GM18505 (cell line): Measurements from ENCODE around the gene STMN3.

Experiments used
- ATAC-seq: cut with Tn5 transposase; IDR thresholded peaks from one replicate; pipeline ENCODE4 v1.9.1; 2021; ENCODE audit not compliant: unreplicated experiment
- POLR2A ChIP-seq: IDR thresholded peaks from 4 replicates; pipeline ENCODE4 v1.6.1; 2011; ENCODE audit warnings: borderline replicate concordance; ENCODE audit not compliant: insufficient read depth, insufficient read length; ENCODE audit errors: extremely low read depth

The STMN3 gene

GRCh38 chr20:63598479-63599395 is 54.5 kb downstream of the STMN3 start:
- no peak for ATAC-seq

GRCh38 chr20:63597651-63598478 is 55.4 kb downstream of the STMN3 start:
- ATAC-seq: no peak
- no peak for TF ChIP-seq POLR2A

More at GRCh38 chr20:63598479-63599395, 54.5 kb downstream of the STMN3 start:
- no peak for TF ChIP-seq POLR2A

DNA sequence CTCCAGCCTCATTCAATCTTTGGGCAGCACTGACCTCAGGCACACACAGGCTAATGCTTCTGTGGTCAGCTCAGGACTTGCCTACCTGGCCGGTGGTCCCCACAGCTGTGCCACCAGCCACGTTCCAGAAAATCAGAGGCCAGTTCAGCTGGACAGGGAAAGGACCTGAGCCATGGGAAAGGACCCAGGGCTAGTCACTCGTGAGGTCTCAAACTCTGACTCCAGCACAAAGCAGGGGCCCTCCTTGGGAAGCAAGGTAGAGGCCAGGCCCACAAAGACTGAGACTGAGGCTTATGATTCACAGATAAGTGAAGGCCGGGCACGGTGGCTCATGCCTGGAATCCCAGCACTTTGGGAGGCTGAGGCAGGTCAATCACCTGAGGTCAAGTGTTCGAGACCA is 56.8 kb downstream of the STMN3 start:
- TF ChIP-seq POLR2A: no peak

DNA sequence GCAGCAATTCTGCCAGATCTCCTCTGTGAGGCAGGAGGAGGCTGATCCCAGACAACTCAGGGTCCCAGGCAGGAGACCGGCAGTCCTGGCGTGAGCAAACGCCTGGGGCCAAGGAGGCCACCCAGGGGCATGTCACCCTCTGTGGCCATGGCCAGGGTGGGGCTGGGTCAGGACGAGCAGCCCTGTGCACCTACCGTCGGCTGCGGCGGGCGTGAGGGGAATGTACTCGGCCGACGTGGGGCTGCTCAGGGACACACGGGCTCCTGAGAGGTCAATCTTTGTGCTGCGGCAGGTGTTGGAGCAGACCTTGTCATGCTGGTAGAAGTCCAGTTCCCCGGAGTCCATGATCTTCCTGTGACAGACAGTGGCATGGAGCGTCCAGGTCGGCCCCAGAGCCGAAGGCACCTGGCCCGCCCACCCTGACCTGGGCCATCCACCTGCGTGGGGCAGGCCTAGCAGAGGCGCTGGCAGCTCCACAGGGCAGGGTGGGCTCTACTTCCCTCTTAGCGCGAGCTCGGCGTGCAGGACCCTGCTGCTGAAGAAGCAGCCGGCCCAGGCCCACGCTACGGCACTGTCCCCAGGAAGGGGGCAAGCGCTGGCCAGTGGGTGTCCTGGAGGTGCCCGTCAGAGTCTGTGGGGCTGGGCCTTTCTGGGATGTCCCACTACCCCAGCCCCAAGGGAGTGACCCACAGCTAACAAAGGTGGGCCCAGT is 57.7 kb downstream of the STMN3 start:
- no peak for TF ChIP-seq POLR2A

More for the DNA sequence above, 56.8 kb downstream of the STMN3 start:
- no peak for ATAC-seq

GRCh38 chr20:63594043-63594561 is 59.1 kb downstream of the STMN3 start:
- no peak for TF ChIP-seq POLR2A
- no peak for ATAC-seq

More for the DNA sequence above, 57.7 kb downstream of the STMN3 start:
- no peak for ATAC-seq

GRCh38 chr20:63592661-63593060 is 60.6 kb downstream of the STMN3 start:
- ATAC-seq: no peak
- no peak for TF ChIP-seq POLR2A

GRCh38 chr20:63591786-63592355 is 61.4 kb downstream of the STMN3 start:
- no peak for ATAC-seq
- no peak for TF ChIP-seq POLR2A

DNA sequence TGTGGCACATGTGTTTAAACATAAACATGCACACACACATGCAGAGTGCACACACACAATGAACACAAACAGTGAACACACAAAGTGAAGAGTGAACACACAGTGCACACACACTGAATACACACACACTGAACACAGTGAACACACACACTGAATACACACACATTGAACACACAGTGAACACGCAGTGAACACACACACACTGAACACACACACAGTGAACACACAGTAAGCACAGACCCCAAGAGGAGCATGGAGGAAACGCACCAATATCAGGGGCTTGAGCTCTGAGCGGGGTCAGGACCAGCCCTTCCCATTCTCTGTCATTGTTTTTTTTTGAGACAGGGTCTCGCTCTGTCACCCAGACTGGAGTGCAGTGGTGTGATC is 62.1 kb downstream of the STMN3 start:
- TF ChIP-seq POLR2A: no peak
- ATAC-seq: no peak

GRCh38 chr20:63590218-63591146 is 62.7 kb downstream of the STMN3 start:
- no peak for ATAC-seq
- TF ChIP-seq POLR2A: no peak
